IMR-90 (cell line): ENCODE measurements around the gene EDEM1.

Experiments used
- BHLHE40 ChIP-seq: fragments of 150-350 bp; IDR thresholded peaks from 2 replicates; pipeline ENCODE4 v1.6.1; 2016; ENCODE audit warnings: mild to moderate bottlenecking, low read depth, low read length
- CHD1 ChIP-seq: IDR thresholded peaks from 2 replicates; pipeline ENCODE4 v1.6.1; 2012; ENCODE audit warnings: low read depth, low read length, improper control_type of control experiment
- FOS ChIP-seq: fragments of 150-350 bp; IDR thresholded peaks from 2 replicates; pipeline ENCODE4 v1.6.1; 2016; ENCODE audit warnings: low read depth, low read length
- MXI1 ChIP-seq: IDR thresholded peaks from 2 replicates; pipeline ENCODE4 v1.6.1; 2012; ENCODE audit warnings: low read depth, mild to moderate bottlenecking, low read length, moderate library complexity, borderline replicate concordance
- POLR2A ChIP-seq: IDR thresholded peaks from 2 replicates; pipeline ENCODE4 v1.6.1; 2012; ENCODE audit warnings: mild to moderate bottlenecking, low read depth, low read length
- RAD21 ChIP-seq: IDR thresholded peaks from 2 replicates; pipeline ENCODE4 v1.6.1; 2012; ENCODE audit warnings: low read length, improper control_type of control experiment
- RCOR1 ChIP-seq: IDR thresholded peaks from 2 replicates; pipeline ENCODE4 v1.6.1; 2012; ENCODE audit warnings: mild to moderate bottlenecking, low read length, improper control_type of control experiment; ENCODE audit not compliant: insufficient replicate concordance
- RFX5 ChIP-seq: IDR thresholded peaks from 2 replicates; pipeline ENCODE4 v1.8.0; 2012; ENCODE audit warnings: low read depth, mild to moderate bottlenecking, low read length, moderate library complexity
- SMC3 ChIP-seq: fragments of 150-350 bp; IDR thresholded peaks from 2 replicates; pipeline ENCODE4 v1.6.1; 2016; ENCODE audit warnings: low read depth, mild to moderate bottlenecking, antibody characterized with exemption, low read length, moderate library complexity
- TF ChIP-seq, protein P1 (sequence below): conservative IDR thresholded peaks from 2 replicates; pipeline ENCODE4 v1.5.1; 2012; ENCODE audit warnings: mild to moderate bottlenecking, low read depth, low read length, improper control_type of control experiment

- TF ChIP-seq POLR2A (no peak), BHLHE40 (no peak), RAD21 (no peak), FOS (no peak), SMC3 (no peak), RFX5 (no peak), RCOR1 (no peak), CHD1 (no peak), MXI1 (no peak)
- TF ChIP-seq, protein P1, sequence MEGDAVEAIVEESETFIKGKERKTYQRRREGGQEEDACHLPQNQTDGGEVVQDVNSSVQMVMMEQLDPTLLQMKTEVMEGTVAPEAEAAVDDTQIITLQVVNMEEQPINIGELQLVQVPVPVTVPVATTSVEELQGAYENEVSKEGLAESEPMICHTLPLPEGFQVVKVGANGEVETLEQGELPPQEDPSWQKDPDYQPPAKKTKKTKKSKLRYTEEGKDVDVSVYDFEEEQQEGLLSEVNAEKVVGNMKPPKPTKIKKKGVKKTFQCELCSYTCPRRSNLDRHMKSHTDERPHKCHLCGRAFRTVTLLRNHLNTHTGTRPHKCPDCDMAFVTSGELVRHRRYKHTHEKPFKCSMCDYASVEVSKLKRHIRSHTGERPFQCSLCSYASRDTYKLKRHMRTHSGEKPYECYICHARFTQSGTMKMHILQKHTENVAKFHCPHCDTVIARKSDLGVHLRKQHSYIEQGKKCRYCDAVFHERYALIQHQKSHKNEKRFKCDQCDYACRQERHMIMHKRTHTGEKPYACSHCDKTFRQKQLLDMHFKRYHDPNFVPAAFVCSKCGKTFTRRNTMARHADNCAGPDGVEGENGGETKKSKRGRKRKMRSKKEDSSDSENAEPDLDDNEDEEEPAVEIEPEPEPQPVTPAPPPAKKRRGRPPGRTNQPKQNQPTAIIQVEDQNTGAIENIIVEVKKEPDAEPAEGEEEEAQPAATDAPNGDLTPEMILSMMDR = no peak
Measured at GRCh38 chr3:5258526-5258925, 71.0 kb downstream of the EDEM1 start.
